8988T (cell line): ENCODE results near the gene MS4A18.

Experiments
- DNase-seq: peaks from one replicate; pipeline ENCODE4 v3.0.0; 2011

Gene MS4A18

GRCh38 chr11:60791153-60791933 is 66.8 kb downstream of the MS4A18 start:
- no peak for DNase-seq

GRCh38 chr11:60792521-60792920 is 68.0 kb downstream of the MS4A18 start:
- no peak for DNase-seq
